K562 (cell line): ENCODE data around the gene ZNF747. TPM values are rescaled to one million over a fixed set of nuclear protein-coding genes. Genes with fewer than 3 reads are reported as not detected.

Experiments used
- BDP1 ChIP-seq: IDR thresholded peaks from 3 replicates; pipeline ENCODE4 v1.6.1; 2011; ENCODE audit not compliant: insufficient read length, insufficient read depth
- CXXC5 ChIP-seq: fragments of 250-450 bp; sonication (Bioruptor Pico); IDR thresholded peaks from 2 replicates; pipeline ENCODE4 v1.8.0; 2022; ENCODE audit warnings: inconsistent platforms, mild to moderate bottlenecking, moderate library complexity
- EHMT2 ChIP-seq: fragments of 450-650 bp; IDR thresholded peaks from 2 replicates; pipeline ENCODE4 v1.6.1; 2018; ENCODE audit warnings: antibody characterized with exemption
- EZH2 ChIP-seq: IDR thresholded peaks from 2 replicates; pipeline ENCODE4 v1.6.1; 2012; ENCODE audit warnings: low read depth, mild to moderate bottlenecking, inconsistent platforms, low read length, borderline replicate concordance
- FOXJ2 ChIP-seq: fragments of 200-800 bp; sonication (Bioruptor generic); IDR thresholded peaks from 2 replicates; pipeline ENCODE4 v1.6.1; 2016; ENCODE audit warnings: missing genetic modification characterization, missing compliant biosample characterization
- GATAD2A ChIP-seq: fragments of 450-650 bp; IDR thresholded peaks from 2 replicates; pipeline ENCODE4 v1.6.1; 2017
- HLTF ChIP-seq: fragments of 450-650 bp; IDR thresholded peaks from 2 replicates; pipeline ENCODE4 v1.6.1; 2016
- HNRNPUL1 ChIP-seq: fragments of 200-400 bp; formaldehyde crosslinking; IDR thresholded peaks from 2 replicates; pipeline ENCODE4 v1.6.1; 2017; ENCODE audit warnings: low read length
- KAT2B ChIP-seq: IDR thresholded peaks from one replicate; pipeline ENCODE4 v1.6.1; 2012; ENCODE audit warnings: low read depth, mild to moderate bottlenecking, control low read depth, inconsistent platforms, low read length, moderate library complexity
- MAFK ChIP-seq: IDR thresholded peaks from 2 replicates; pipeline ENCODE4 v1.6.1; 2011; ENCODE audit warnings: low read length, improper control_type of control experiment
- MCM5 ChIP-seq: fragments of 450-650 bp; IDR thresholded peaks from 2 replicates; pipeline ENCODE4 v1.6.1; 2016; ENCODE audit warnings: low read depth
- MTA1 ChIP-seq: fragments of 450-650 bp; IDR thresholded peaks from 2 replicates; pipeline ENCODE4 v1.6.1; 2017; ENCODE audit warnings: borderline replicate concordance
- MXI1 ChIP-seq: IDR thresholded peaks from 2 replicates; pipeline ENCODE4 v1.6.1; 2011; ENCODE audit warnings: low read depth, mild to moderate bottlenecking, improper control_type of control experiment, low read length
- NCOR1 ChIP-seq: fragments of 450-650 bp; IDR thresholded peaks from 2 replicates; pipeline ENCODE4 v1.6.1; 2016; ENCODE audit warnings: mild to moderate bottlenecking, moderate library complexity
- NFXL1 ChIP-seq: fragments of 450-650 bp; formaldehyde crosslinking; IDR thresholded peaks from 2 replicates; pipeline ENCODE4 v1.4.0; 2021; ENCODE audit warnings: mild to moderate bottlenecking
- NKRF ChIP-seq: fragments of 450-650 bp; IDR thresholded peaks from 2 replicates; pipeline ENCODE4 v1.6.1; 2016; ENCODE audit warnings: borderline replicate concordance
- RCOR1 ChIP-seq, 2 experiments: IDR thresholded peaks; 2 replicates each; pipeline ENCODE4 v1.6.1; 2012; ENCODE audit warnings: low read depth in 2 of 2, low read length in 2 of 2, borderline replicate concordance in 1 of 2, improper control_type of control experiment in 1 of 2
- SAFB2 ChIP-seq: fragments of 200-400 bp; formaldehyde crosslinking; IDR thresholded peaks from 2 replicates; pipeline ENCODE4 v1.6.1; 2018; ENCODE audit warnings: borderline replicate concordance, low read length, low read depth, moderate library complexity; ENCODE audit not compliant: severe bottlenecking
- SNIP1 ChIP-seq: fragments of 450-650 bp; IDR thresholded peaks from 2 replicates; pipeline ENCODE4 v1.7.1; 2017; ENCODE audit warnings: low read depth, mild to moderate bottlenecking
- SNRNP70 ChIP-seq: fragments of 200-400 bp; formaldehyde crosslinking; optimal IDR thresholded peaks from 2 replicates; pipeline ENCODE3; 2017; ENCODE audit warnings: low read depth, low read length
- SPI1 ChIP-seq: IDR thresholded peaks from 2 replicates; pipeline ENCODE4 v1.6.1; 2011; ENCODE audit warnings: low read depth, low read length, control low read depth, borderline replicate concordance
- TBL1XR1 ChIP-seq, 2 experiments: IDR thresholded peaks; 2 replicates each; pipeline ENCODE4 v1.6.1; 2012; ENCODE audit warnings: improper control_type of control experiment in 2 of 2, low read length in 2 of 2, mild to moderate bottlenecking in 1 of 2
- THAP7 ChIP-seq: fragments of 250-450 bp; sonication (Bioruptor Pico); IDR thresholded peaks from 2 replicates; pipeline ENCODE4 v1.5.0; 2021
- TOE1 ChIP-seq, 2 experiments: fragments of 450-650 bp in 1 of 2; sonication (generic) in 1 of 2; formaldehyde crosslinking in 1 of 2; IDR thresholded peaks; 2 replicates each; pipeline versions ENCODE4 v1.7.1 to v1.8.0; 2016 to 2022; ENCODE audit warnings: borderline replicate concordance in 2 of 2, mild to moderate bottlenecking in 2 of 2, antibody characterized with exemption in 1 of 2, inconsistent platforms in 1 of 2, low read depth in 1 of 2, missing genetic modification reagents in 1 of 2, moderate library complexity in 1 of 2
- XRCC5 ChIP-seq: fragments of 200-400 bp; formaldehyde crosslinking; IDR thresholded peaks from 2 replicates; pipeline ENCODE4 v1.6.1; 2017; ENCODE audit warnings: low read depth, mild to moderate bottlenecking, low read length
- YBX1 ChIP-seq: fragments of 450-650 bp; IDR thresholded peaks from 2 replicates; pipeline ENCODE4 v1.7.1; 2016; ENCODE audit warnings: mild to moderate bottlenecking
- ZNF668 ChIP-seq: fragments of 250-450 bp; sonication (Bioruptor Pico); IDR thresholded peaks from 2 replicates; pipeline ENCODE4 v1.8.0; 2022; ENCODE audit warnings: mild to moderate bottlenecking, inconsistent platforms
- ZNF778 ChIP-seq: fragments of 450-650 bp; formaldehyde crosslinking; IDR thresholded peaks from 2 replicates; pipeline ENCODE4 v1.4.0; 2020; ENCODE audit warnings: mild to moderate bottlenecking, moderate library complexity
- ZNF830 ChIP-seq: fragments of 250-450 bp; sonication (Bioruptor Pico); IDR thresholded peaks from 2 replicates; pipeline ENCODE4 v1.5.0; 2021; ENCODE audit warnings: mild to moderate bottlenecking
- polyA plus RNA-seq, 8 experiments: library from polyadenylated mRNA; depleted of rRNA in 4 of 8; stranded (reverse) in 5 of 8; unstranded in 3 of 8; fragments of >200 nt; fragmentation: Nextera tagmentation in 2 of 8; fragmentation: Illumina TruSeq in 1 of 8; extraction: Ambion mirVana in 2 of 8; extraction: Trizol in 1 of 8; gene quantifications; 2 replicates each; pipeline versions ENCODE4 v1.2.1 to v1.2.3, GENCODE V29; 2011 to 2014; ENCODE audit warnings: inconsistent platforms in 1 of 8, missing spikeins in 1 of 8
- total RNA-seq, 7 experiments: library from RNA; depleted of rRNA in 6 of 7; stranded (reverse); fragments of >200 nt in 6 of 7; fragmentation: Illumina TruSeq in 2 of 7; extraction: Trizol in 2 of 7; gene quantifications; 2 replicates each; pipeline versions ENCODE4 v1.2.1 to v1.2.3, GENCODE V29; 2011 to 2021; ENCODE audit warnings: low replicate concordance in 1 of 7

The ZNF747 gene
- total and polyA plus RNA-seq, 9 of the 15 experiments (the other 6 are each of a cell fraction or from before 2014, with no cell fraction given), result 0.14 to 3.3 (median 1.5) TPM

GRCh38 chr16:30491744-30492308 lies 42.8 kb downstream of the ZNF747 start (continued):
- TF ChIP-seq MTA1 (peak; percentile 29; the same call in 1 of the 2 replicates), MCM5 (no peak), HNRNPUL1 (no peak), MXI1 (no peak), ZNF830 (CRISPR knock-in tag) (no peak), RCOR1 (IDR thresholded peaks at IDR 0.05; ENCODE audit: borderline replicate concordance in 1 of 2, low read depth in 2 of 2, low read length in 2 of 2) (peak in 1 of 2 experiments; percentile 66; a peak in 1 of 4 replicates), YBX1 (no peak), EZH2 (no peak), EHMT2 (peak; percentile 85), NFXL1 (no peak), NCOR1 (no peak), MAFK (no peak), FOXJ2 (tag) (no peak), GATAD2A (no peak), TOE1 (IDR thresholded peaks at IDR 0.05; ENCODE audit: borderline replicate concordance) (0 out of 2 replicates have a peak, but pooled peaks have one; percentile 6), TOE1 (CRISPR knock-in tag; IDR thresholded peaks at IDR 0.05; ENCODE audit: borderline replicate concordance, low read depth) (no peak), ZNF778 (CRISPR knock-in tag) (no peak), CXXC5 (no peak), TBL1XR1 (IDR thresholded peaks at IDR 0.05; ENCODE audit: low read length in 2 of 2) (peak in 1 of 2 experiments; percentile 71; a peak in 1 of 4 replicates), SPI1 (0 out of 2 replicates have a peak, but pooled peaks have one; percentile 3), HLTF (no peak), SNIP1 (no peak), XRCC5 (no peak), ZNF668 (CRISPR knock-in tag) (no peak), KAT2B (no peak), THAP7 (CRISPR knock-in tag) (no peak), SNRNP70 (no peak), SAFB2 (no peak), NKRF (no peak), BDP1 (no peak)
